HEK293T (cell line): ENCODE data around the gene R3HDM2.
"Not testable (repeated sequence)": the region's sequence is repeated elsewhere in the genome, so short reads cannot be mapped to it uniquely, and the experiment has no call there.

Experiments used
- CTCF ChIA-PET: fragments of 350-600 bp; formaldehyde crosslinking; extraction: SDS; loops from one replicate; lab custom pipeline; 2021; ENCODE audit warnings: antibody characterized with exemption, inconsistent platforms; lab: Yijun Ruan, JAX
- POLR2A ChIA-PET: fragments of 350-600 bp; formaldehyde crosslinking; extraction: SDS; loops from one replicate; lab custom pipeline; 2020; ENCODE audit warnings: antibody characterized with exemption, inconsistent platforms; lab: Yijun Ruan, JAX
- DNase-seq: peaks from one replicate; pipeline ENCODE4 v3.0.0; 2012; ENCODE audit warnings: mixed read lengths; ENCODE audit errors: extremely low spot score
- ARNT ChIP-seq: fragments of 450-650 bp; IDR thresholded peaks from 2 replicates; pipeline ENCODE4 v1.6.1; 2017; ENCODE audit warnings: mild to moderate bottlenecking
- BHLHE40 ChIP-seq: fragments of 450-650 bp; IDR thresholded peaks from 2 replicates; pipeline ENCODE4 v1.6.1; 2016; ENCODE audit warnings: mild to moderate bottlenecking, moderate library complexity, borderline replicate concordance
- CTBP1 ChIP-seq: fragments of 450-650 bp; IDR thresholded peaks from 2 replicates; pipeline ENCODE4 v1.6.1; 2016; ENCODE audit warnings: borderline replicate concordance
- ELF4 ChIP-seq: fragments of 450-650 bp; IDR thresholded peaks from 2 replicates; pipeline ENCODE4 v1.6.1; 2017; ENCODE audit warnings: antibody characterized with exemption
- FOXA1 ChIP-seq: fragments of 450-650 bp; IDR thresholded peaks from 2 replicates; pipeline ENCODE4 v1.6.1; 2016; ENCODE audit warnings: mild to moderate bottlenecking
- FOXK2 ChIP-seq: fragments of 450-650 bp; IDR thresholded peaks from 2 replicates; pipeline ENCODE4 v1.6.1; 2016; ENCODE audit warnings: mild to moderate bottlenecking
- FOXM1 ChIP-seq: fragments of 450-650 bp; IDR thresholded peaks from 2 replicates; pipeline ENCODE4 v1.6.1; 2017; ENCODE audit warnings: mild to moderate bottlenecking, borderline replicate concordance
- HDGF ChIP-seq: fragments of 450-650 bp; IDR thresholded peaks from 2 replicates; pipeline ENCODE4 v1.6.1; 2017; ENCODE audit warnings: antibody characterized with exemption, borderline replicate concordance
- L3MBTL2 ChIP-seq: fragments of 450-650 bp; conservative IDR thresholded peaks from 2 replicates; pipeline ENCODE4 v1.6.1; 2016; ENCODE audit warnings: mild to moderate bottlenecking
- LEF1 ChIP-seq: fragments of 450-650 bp; IDR thresholded peaks from 2 replicates; pipeline ENCODE4 v1.6.1; 2017; ENCODE audit warnings: mild to moderate bottlenecking, borderline replicate concordance
- NFRKB ChIP-seq: fragments of 450-650 bp; IDR thresholded peaks from 2 replicates; pipeline ENCODE4 v1.6.1; 2016; ENCODE audit warnings: mild to moderate bottlenecking, moderate library complexity
- PKNOX1 ChIP-seq: fragments of 450-650 bp; IDR thresholded peaks from 2 replicates; pipeline ENCODE4 v1.6.1; 2016
- SP1 ChIP-seq: fragments of 450-650 bp; IDR thresholded peaks from 2 replicates; pipeline ENCODE4 v1.6.1; 2017
- SUZ12 ChIP-seq: fragments of 450-650 bp; IDR thresholded peaks from 2 replicates; pipeline ENCODE4 v1.6.1; 2016; ENCODE audit warnings: mild to moderate bottlenecking
- TARDBP ChIP-seq: fragments of 450-650 bp; IDR thresholded peaks from 2 replicates; pipeline ENCODE4 v1.6.1; 2016
- ZNF384 ChIP-seq: fragments of 450-650 bp; IDR thresholded peaks from 2 replicates; pipeline ENCODE4 v1.6.1; 2016

Gene R3HDM2

DNA sequence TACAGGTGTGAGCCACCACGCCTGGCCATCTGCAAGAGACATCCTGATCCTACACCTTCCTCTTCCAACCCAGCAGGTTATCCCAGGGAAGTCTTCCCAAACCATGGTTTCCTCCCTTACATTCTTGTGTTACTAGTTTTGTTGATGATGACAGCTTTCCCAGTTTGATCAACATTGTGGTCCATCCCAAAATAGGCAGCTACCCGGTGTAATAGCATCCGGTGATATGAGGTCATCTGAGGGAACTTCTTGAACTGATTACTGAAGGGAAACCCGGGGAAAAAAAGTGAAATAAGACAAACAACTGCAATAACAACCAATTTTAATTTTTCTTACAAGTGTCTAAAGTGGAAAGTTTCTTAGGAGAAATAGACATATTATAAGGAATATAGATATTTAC, 134.6 kb downstream of the R3HDM2 start:
- ChIA-PET POLR2A (interaction anchor here (0.6 kb wide), 1 partner anchor 408 kb away, joined by 5 read pairs; no protein-coding TSS in a partner anchor), CTCF (no interaction called here)
- DNase-seq, result no peak
- TF ChIP-seq SUZ12 (no peak), FOXA1 (no peak), LEF1 (no peak), FOXM1 (no peak), ELF4 (no peak), BHLHE40 (no peak), NFRKB (no peak), CTBP1 (no peak)

- not testable (repeated sequence) for DNase-seq
- ChIA-PET POLR2A (interaction anchor here (0.6 kb wide), 1 partner anchor 1514 kb away, joined by 4 read pairs; no protein-coding TSS in a partner anchor), CTCF (interaction anchor here (0.6 to 1.2 kb wide), 2 partner anchors 38 to 170 kb away, joined by 3 read pairs; no protein-coding TSS in a partner anchor)
Measured at GRCh38 chr12:57282073-57282472, 148.8 kb downstream of the R3HDM2 start.

GRCh38 chr12:57280211-57281062, 150.4 kb downstream of the R3HDM2 start:
- POLR2A ChIA-PET, result no interaction called here
- CTCF ChIA-PET, result no interaction called here
- TF ChIP-seq SUZ12 (no peak), FOXA1 (no peak), L3MBTL2 (no peak), FOXK2 (no peak), ELF4 (no peak), PKNOX1 (no peak), SP1 (no peak), BHLHE40 (no peak), CTBP1 (no peak), FOXM1 (no peak), NFRKB (no peak), HDGF (no peak), TARDBP (no peak)
- no peak for DNase-seq

GRCh38 chr12:57278465-57279381, 152.1 kb downstream of the R3HDM2 start:
- POLR2A ChIA-PET, result no interaction called here
- DNase-seq, result no peak
- no peak for TF ChIP-seq FOXA1
- no peak for TF ChIP-seq LEF1
- TF ChIP-seq FOXK2, result no peak
- no peak for TF ChIP-seq PKNOX1
- TF ChIP-seq BHLHE40, result no peak
- TF ChIP-seq SP1, result no peak
- TF ChIP-seq SUZ12, result no peak
- TF ChIP-seq FOXM1, result no peak
- no peak for TF ChIP-seq L3MBTL2
- TF ChIP-seq TARDBP, result no peak
- TF ChIP-seq HDGF, result no peak
- TF ChIP-seq ZNF384, result no peak
- TF ChIP-seq CTBP1, result no peak
- CTCF ChIA-PET, result no interaction called here

- DNase-seq, result peak; percentile 43
- CTCF ChIA-PET, result interaction anchor here (0.6 to 1.3 kb wide), 6 partner anchors 11 to 182 kb away, joined by 3 to 7 read pairs (median 4); partner anchors contain the start of genes GLI1 and INHBE
- no peak for TF ChIP-seq ARNT
- TF ChIP-seq FOXA1, result no peak
- no peak for TF ChIP-seq NFRKB
- peak; percentile 96 for TF ChIP-seq ZNF384
- POLR2A ChIA-PET, result no interaction called here
Measured at GRCh38 chr12:57276935-57277563, 153.8 kb downstream of the R3HDM2 start.

DNA sequence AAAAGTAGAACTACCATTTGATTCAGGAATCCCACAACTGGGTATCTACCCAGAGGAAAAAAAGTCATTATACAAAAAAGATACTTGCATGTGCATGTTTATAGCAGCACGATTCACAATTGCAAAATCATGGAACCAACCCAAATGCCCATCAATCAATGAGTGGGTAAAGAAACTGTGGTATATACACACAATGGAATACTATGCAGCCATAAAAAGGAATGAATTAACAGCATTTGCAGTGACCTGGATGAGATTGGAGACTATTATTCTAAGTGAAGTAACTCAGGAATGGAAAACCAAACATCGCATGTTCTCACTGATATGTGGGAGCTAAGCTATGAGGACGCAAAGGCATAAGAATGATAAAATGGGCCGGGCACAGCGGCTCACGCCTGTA, 154.6 kb downstream of the R3HDM2 start:
- POLR2A ChIA-PET, result not testable (repeated sequence)
- CTCF ChIA-PET, result interaction anchor here (0.6 to 1.3 kb wide), 4 partner anchors 10 to 179 kb away, joined by 3 to 4 read pairs (median 4); partner anchors contain the start of gene INHBE

More for the DNA sequence above, 154.6 kb downstream of the R3HDM2 start:
- not testable (repeated sequence) for DNase-seq
